IPS DF 4.7 (cell line): ENCODE measurements around the gene ANKRD7.

Source experiments
- DNase-seq: peaks from one replicate; pipeline ENCODE4 v3.0.0-alpha.2; 2013; ENCODE audit warnings: low spot score; ENCODE audit errors: extremely low read depth

Gene ANKRD7

GRCh38 chr7:118224521-118224920 lies at the start of gene ANKRD7:
Gene ANKRD7 (plus strand): TSS chr7:118224704. CDS start chr7:118224831, 127 bp downstream.
- no peak for DNase-seq

GRCh38 chr7:118175740-118176139 lies 48.8 kb upstream of the ANKRD7 start:
- no peak for DNase-seq

- DNase-seq: no peak
These were observed 45.3 kb upstream of the ANKRD7 start for GRCh38 chr7:118179191-118179590.

GRCh38 chr7:118182593-118183427 lies 41.7 kb upstream of the ANKRD7 start:
- no peak for DNase-seq

- DNase-seq: no peak
These were observed 41.1 kb upstream of the ANKRD7 start for GRCh38 chr7:118183428-118183785.

- DNase-seq: peak; percentile 98
These were observed 40.5 kb upstream of the ANKRD7 start, which contains the start of gene LSM8 for GRCh38 chr7:118183786-118184564. Gene LSM8 (plus strand): TSS chr7:118184164. CDS start chr7:118184224, 60 bp downstream.

GRCh38 chr7:118184565-118184940 lies 40.0 kb upstream of the ANKRD7 start:
- no peak for DNase-seq

GRCh38 chr7:118185163-118185860 lies 39.2 kb upstream of the ANKRD7 start:
- no peak for DNase-seq

GRCh38 chr7:118186501-118186900 lies 38.0 kb upstream of the ANKRD7 start:
- no peak for DNase-seq

GRCh38 chr7:118194571-118194970 lies 29.9 kb upstream of the ANKRD7 start:
- DNase-seq: no peak

- DNase-seq: peak; percentile 16
These were observed 28.5 kb upstream of the ANKRD7 start for GRCh38 chr7:118195837-118196474.

GRCh38 chr7:118202061-118202460 lies 22.4 kb upstream of the ANKRD7 start:
- no peak for DNase-seq

GRCh38 chr7:118214051-118214832 lies 10.3 kb upstream of the ANKRD7 start:
- DNase-seq: no peak

GRCh38 chr7:118214833-118215182 lies 9.7 kb upstream of the ANKRD7 start:
- no peak for DNase-seq

GRCh38 chr7:118217210-118217619 lies 7.3 kb upstream of the ANKRD7 start:
- DNase-seq: no peak

- no peak for DNase-seq
These were observed 5.9 kb upstream of the ANKRD7 start for GRCh38 chr7:118218413-118219156.

- DNase-seq: no peak
These were observed 5.4 kb upstream of the ANKRD7 start for GRCh38 chr7:118219157-118219512.

- DNase-seq: no peak
These were observed 3.9 kb upstream of the ANKRD7 start for GRCh38 chr7:118220583-118220982.

- DNase-seq: no peak
These were observed 1.9 kb upstream of the ANKRD7 start for GRCh38 chr7:118222591-118222990.

- DNase-seq: no peak
These were observed 8.3 kb downstream of the ANKRD7 start for GRCh38 chr7:118232837-118233236.
